SK-N-SH treated with all-trans-retinoic acid at 6 μM for 48 hours (cell line): ENCODE results near the gene ANKRD18A.

Source experiments
- ATAC-seq: fragments of 200-7000 bp; cut with Tn5 transposase; 3 replicates; pipeline ENCODE4 v1.9.1; 2020; ENCODE audit warnings: mild to moderate bottlenecking, moderate library complexity
- ARNTL ChIP-seq: fragments of 450-650 bp; formaldehyde crosslinking; IDR thresholded peaks from 2 replicates; pipeline ENCODE4 v1.5.0; 2020; ENCODE audit warnings: low read depth, mild to moderate bottlenecking, moderate library complexity, borderline replicate concordance
- BACH2 ChIP-seq: fragments of 250-450 bp; sonication (Bioruptor Pico); IDR thresholded peaks from 2 replicates; pipeline ENCODE4 v1.9.0; 2021; ENCODE audit warnings: mild to moderate bottlenecking, borderline replicate concordance
- CSDC2 ChIP-seq: fragments of 250-450 bp; sonication (Bioruptor Pico); IDR thresholded peaks from 2 replicates; pipeline ENCODE4 v1.5.0; 2020; ENCODE audit warnings: mild to moderate bottlenecking, moderate library complexity
- GLIS3 ChIP-seq: fragments of 250-450 bp; sonication (Bioruptor Pico); IDR thresholded peaks from 2 replicates; pipeline ENCODE4 v1.5.0; 2020; ENCODE audit warnings: mild to moderate bottlenecking, moderate library complexity
- ISL1 ChIP-seq: fragments of 250-450 bp; sonication (Bioruptor Pico); IDR thresholded peaks from 2 replicates; pipeline ENCODE4 v2.1.2; 2022; ENCODE audit warnings: mild to moderate bottlenecking, moderate library complexity
- OSR1 ChIP-seq: fragments of 250-450 bp; sonication (Bioruptor Pico); IDR thresholded peaks from 2 replicates; pipeline ENCODE4 v1.8.0; 2022; ENCODE audit warnings: moderate library complexity, mild to moderate bottlenecking, inconsistent platforms
- PPARA ChIP-seq: fragments of 250-450 bp; sonication (Bioruptor Pico); IDR thresholded peaks from 2 replicates; pipeline ENCODE4 v1.5.0; 2020; ENCODE audit warnings: mild to moderate bottlenecking, borderline replicate concordance
- RARB ChIP-seq: fragments of 250-450 bp; sonication (Bioruptor Pico); IDR thresholded peaks from 2 replicates; pipeline ENCODE4 v1.8.0; 2021; ENCODE audit warnings: mild to moderate bottlenecking, moderate library complexity
- SNAI2 ChIP-seq: fragments of 250-450 bp; sonication (Bioruptor Pico); IDR thresholded peaks from 2 replicates; pipeline ENCODE4 v1.5.0; 2020; ENCODE audit warnings: mild to moderate bottlenecking, moderate library complexity
- TCF4 ChIP-seq: fragments of 250-450 bp; sonication (Bioruptor Pico); IDR thresholded peaks from 2 replicates; pipeline ENCODE4 v1.8.0; 2021; ENCODE audit warnings: mild to moderate bottlenecking, moderate library complexity, borderline replicate concordance
- ZC3H10 ChIP-seq: fragments of 250-450 bp; sonication (Bioruptor Pico); IDR thresholded peaks from 2 replicates; pipeline ENCODE4 v1.5.1; 2021; ENCODE audit warnings: mild to moderate bottlenecking, moderate library complexity
- ZFP30 ChIP-seq: fragments of 450-650 bp; formaldehyde crosslinking; IDR thresholded peaks from 2 replicates; pipeline ENCODE4 v1.5.0; 2022; ENCODE audit warnings: mild to moderate bottlenecking, moderate library complexity
- ZNF565 ChIP-seq: fragments of 450-650 bp; formaldehyde crosslinking; conservative IDR thresholded peaks from 2 replicates; pipeline ENCODE4 v1.5.0; 2020; ENCODE audit warnings: low read depth, mild to moderate bottlenecking, moderate library complexity
- ZNF70 ChIP-seq: fragments of 450-650 bp; formaldehyde crosslinking; IDR thresholded peaks from 2 replicates; pipeline ENCODE4 v1.5.0; 2020; ENCODE audit warnings: mild to moderate bottlenecking, moderate library complexity
- ZNF8 ChIP-seq: fragments of 450-650 bp; formaldehyde crosslinking; IDR thresholded peaks from 2 replicates; pipeline ENCODE4 v1.5.0; 2020; ENCODE audit warnings: mild to moderate bottlenecking, moderate library complexity
- TF ChIP-seq, protein P1 (sequence below): fragments of 250-450 bp; sonication (Bioruptor Pico); IDR thresholded peaks from 2 replicates; pipeline ENCODE4 v1.8.0; 2021; ENCODE audit warnings: low read depth, mild to moderate bottlenecking, moderate library complexity, borderline replicate concordance
- TF ChIP-seq, protein P2 (sequence below): fragments of 250-450 bp; sonication (Bioruptor Pico); IDR thresholded peaks from 2 replicates; pipeline ENCODE4 v1.5.1; 2020; ENCODE audit warnings: low read depth, mild to moderate bottlenecking, moderate library complexity
- TF ChIP-seq, protein P3 (sequence below): fragments of 250-450 bp; sonication (Bioruptor Pico); IDR thresholded peaks from 2 replicates; pipeline ENCODE4 v1.8.0; 2020; ENCODE audit warnings: mild to moderate bottlenecking, moderate library complexity, borderline replicate concordance
- TF ChIP-seq, protein P4 (sequence below): fragments of 250-450 bp; sonication (Bioruptor Pico); IDR thresholded peaks from 2 replicates; pipeline ENCODE4 v1.5.0; 2020; ENCODE audit warnings: mild to moderate bottlenecking, moderate library complexity

Gene ANKRD18A

DNA sequence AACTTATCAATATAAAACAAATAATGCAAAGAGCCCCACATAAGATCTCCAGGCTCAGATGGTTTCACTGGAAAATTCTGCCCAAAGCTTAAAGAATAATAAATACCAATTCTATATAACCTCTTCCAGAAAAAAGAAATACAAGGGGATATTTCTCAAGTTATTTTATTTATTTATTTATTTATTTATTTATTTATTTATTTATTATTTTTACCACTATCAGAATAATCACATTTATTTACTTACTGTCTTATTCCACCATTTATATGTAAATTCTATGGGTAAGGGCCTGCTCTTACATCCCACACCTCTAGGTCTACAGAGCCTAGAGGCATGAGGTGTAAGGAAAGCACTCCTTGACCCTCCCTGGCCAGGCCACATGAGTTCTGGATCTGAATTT, 91.1 kb downstream of the ANKRD18A start:
- no peak for ATAC-seq
- TF ChIP-seq, protein P1, sequence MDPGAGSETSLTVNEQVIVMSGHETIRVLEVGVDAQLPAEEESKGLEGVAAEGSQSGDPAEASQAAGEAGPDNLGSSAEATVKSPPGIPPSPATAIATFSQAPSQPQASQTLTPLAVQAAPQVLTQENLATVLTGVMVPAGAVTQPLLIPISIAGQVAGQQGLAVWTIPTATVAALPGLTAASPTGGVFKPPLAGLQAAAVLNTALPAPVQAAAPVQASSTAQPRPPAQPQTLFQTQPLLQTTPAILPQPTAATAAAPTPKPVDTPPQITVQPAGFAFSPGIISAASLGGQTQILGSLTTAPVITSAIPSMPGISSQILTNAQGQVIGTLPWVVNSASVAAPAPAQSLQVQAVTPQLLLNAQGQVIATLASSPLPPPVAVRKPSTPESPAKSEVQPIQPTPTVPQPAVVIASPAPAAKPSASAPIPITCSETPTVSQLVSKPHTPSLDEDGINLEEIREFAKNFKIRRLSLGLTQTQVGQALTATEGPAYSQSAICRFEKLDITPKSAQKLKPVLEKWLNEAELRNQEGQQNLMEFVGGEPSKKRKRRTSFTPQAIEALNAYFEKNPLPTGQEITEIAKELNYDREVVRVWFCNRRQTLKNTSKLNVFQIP (CRISPR knock-in tag): no peak
- TF ChIP-seq ZNF565 (CRISPR knock-in tag) (no peak), CSDC2 (CRISPR knock-in tag) (no peak)

DNA sequence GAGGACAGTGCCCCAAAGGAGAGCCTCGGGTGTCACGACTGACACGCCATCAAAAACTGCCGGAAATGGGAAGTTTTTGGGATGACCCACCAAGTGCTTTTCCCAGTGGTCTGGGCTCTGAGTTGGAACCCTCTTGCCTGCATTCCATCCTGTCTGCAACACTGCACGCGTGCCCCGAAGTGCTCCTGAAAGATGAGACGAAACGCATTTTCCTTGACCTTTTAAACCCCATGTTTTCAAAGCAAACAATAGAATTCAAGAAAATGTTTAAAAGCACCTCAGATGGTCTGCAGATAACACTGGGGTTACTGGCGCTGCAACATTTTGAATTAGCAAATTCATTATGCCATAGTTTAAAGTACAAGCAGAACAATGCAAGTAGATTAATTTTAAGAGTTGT, 92.9 kb downstream of the ANKRD18A start:
- no peak for TF ChIP-seq PPARA (CRISPR knock-in tag)
- TF ChIP-seq ZFP30 (CRISPR knock-in tag): no peak
- TF ChIP-seq, protein P2, sequence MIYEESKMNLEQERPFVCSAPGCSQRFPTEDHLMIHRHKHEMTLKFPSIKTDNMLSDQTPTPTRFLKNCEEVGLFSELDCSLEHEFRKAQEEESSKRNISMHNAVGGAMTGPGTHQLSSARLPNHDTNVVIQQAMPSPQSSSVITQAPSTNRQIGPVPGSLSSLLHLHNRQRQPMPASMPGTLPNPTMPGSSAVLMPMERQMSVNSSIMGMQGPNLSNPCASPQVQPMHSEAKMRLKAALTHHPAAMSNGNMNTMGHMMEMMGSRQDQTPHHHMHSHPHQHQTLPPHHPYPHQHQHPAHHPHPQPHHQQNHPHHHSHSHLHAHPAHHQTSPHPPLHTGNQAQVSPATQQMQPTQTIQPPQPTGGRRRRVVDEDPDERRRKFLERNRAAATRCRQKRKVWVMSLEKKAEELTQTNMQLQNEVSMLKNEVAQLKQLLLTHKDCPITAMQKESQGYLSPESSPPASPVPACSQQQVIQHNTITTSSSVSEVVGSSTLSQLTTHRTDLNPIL (CRISPR knock-in tag): no peak
- TF ChIP-seq BACH2 (CRISPR knock-in tag): no peak
- TF ChIP-seq OSR1 (CRISPR knock-in tag): no peak
- no peak for TF ChIP-seq ZNF70
- TF ChIP-seq TCF4: no peak
- TF ChIP-seq SNAI2 (CRISPR knock-in tag): no peak
- TF ChIP-seq, protein P3, sequence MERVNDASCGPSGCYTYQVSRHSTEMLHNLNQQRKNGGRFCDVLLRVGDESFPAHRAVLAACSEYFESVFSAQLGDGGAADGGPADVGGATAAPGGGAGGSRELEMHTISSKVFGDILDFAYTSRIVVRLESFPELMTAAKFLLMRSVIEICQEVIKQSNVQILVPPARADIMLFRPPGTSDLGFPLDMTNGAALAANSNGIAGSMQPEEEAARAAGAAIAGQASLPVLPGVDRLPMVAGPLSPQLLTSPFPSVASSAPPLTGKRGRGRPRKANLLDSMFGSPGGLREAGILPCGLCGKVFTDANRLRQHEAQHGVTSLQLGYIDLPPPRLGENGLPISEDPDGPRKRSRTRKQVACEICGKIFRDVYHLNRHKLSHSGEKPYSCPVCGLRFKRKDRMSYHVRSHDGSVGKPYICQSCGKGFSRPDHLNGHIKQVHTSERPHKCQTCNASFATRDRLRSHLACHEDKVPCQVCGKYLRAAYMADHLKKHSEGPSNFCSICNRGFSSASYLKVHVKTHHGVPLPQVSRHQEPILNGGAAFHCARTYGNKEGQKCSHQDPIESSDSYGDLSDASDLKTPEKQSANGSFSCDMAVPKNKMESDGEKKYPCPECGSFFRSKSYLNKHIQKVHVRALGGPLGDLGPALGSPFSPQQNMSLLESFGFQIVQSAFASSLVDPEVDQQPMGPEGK (CRISPR knock-in tag): no peak
- TF ChIP-seq ARNTL: no peak
- TF ChIP-seq, protein P4, sequence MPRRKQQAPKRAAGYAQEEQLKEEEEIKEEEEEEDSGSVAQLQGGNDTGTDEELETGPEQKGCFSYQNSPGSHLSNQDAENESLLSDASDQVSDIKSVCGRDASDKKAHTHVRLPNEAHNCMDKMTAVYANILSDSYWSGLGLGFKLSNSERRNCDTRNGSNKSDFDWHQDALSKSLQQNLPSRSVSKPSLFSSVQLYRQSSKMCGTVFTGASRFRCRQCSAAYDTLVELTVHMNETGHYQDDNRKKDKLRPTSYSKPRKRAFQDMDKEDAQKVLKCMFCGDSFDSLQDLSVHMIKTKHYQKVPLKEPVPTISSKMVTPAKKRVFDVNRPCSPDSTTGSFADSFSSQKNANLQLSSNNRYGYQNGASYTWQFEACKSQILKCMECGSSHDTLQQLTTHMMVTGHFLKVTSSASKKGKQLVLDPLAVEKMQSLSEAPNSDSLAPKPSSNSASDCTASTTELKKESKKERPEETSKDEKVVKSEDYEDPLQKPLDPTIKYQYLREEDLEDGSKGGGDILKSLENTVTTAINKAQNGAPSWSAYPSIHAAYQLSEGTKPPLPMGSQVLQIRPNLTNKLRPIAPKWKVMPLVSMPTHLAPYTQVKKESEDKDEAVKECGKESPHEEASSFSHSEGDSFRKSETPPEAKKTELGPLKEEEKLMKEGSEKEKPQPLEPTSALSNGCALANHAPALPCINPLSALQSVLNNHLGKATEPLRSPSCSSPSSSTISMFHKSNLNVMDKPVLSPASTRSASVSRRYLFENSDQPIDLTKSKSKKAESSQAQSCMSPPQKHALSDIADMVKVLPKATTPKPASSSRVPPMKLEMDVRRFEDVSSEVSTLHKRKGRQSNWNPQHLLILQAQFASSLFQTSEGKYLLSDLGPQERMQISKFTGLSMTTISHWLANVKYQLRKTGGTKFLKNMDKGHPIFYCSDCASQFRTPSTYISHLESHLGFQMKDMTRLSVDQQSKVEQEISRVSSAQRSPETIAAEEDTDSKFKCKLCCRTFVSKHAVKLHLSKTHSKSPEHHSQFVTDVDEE (CRISPR knock-in tag): no peak
- no peak for TF ChIP-seq ISL1 (CRISPR knock-in tag)
- TF ChIP-seq, protein P1 (CRISPR knock-in tag): no peak
- TF ChIP-seq ZC3H10 (CRISPR knock-in tag): no peak
- no peak for TF ChIP-seq CSDC2 (CRISPR knock-in tag)
- no peak for TF ChIP-seq ZNF8 (CRISPR knock-in tag)
- no peak for ATAC-seq

DNA sequence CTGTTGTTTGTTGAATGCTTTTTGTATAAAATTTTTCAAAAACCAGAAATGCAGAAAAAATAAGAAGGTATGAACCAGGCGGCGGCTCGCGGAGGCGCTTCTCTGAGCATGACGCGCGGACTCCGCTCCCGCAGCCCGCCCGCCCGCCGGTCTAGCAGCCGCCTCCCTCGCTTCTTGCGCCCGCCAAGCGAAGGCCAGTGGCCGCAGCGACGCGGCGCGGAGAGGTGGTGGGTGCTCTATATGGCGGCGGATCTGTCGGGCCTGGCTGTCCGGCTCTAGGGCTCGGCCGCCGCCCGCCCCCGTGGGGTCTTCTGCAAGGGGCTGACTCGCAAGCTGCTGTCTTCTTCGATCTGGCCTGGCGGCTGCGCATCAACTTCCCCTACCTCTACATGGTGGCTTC, 93.8 kb downstream of the ANKRD18A start:
- no peak for ATAC-seq
- TF ChIP-seq ZNF70 (no peak), RARB (CRISPR knock-in tag) (no peak), CSDC2 (CRISPR knock-in tag) (no peak), GLIS3 (CRISPR knock-in tag) (no peak)
- TF ChIP-seq, protein P1 (CRISPR knock-in tag): no peak
